ENCODE measurements around the gene KLHDC3. TPM values are rescaled to one million over a fixed set of nuclear protein-coding genes. Genes with fewer than 3 reads are reported as not detected.

Gene KLHDC3, protein sequence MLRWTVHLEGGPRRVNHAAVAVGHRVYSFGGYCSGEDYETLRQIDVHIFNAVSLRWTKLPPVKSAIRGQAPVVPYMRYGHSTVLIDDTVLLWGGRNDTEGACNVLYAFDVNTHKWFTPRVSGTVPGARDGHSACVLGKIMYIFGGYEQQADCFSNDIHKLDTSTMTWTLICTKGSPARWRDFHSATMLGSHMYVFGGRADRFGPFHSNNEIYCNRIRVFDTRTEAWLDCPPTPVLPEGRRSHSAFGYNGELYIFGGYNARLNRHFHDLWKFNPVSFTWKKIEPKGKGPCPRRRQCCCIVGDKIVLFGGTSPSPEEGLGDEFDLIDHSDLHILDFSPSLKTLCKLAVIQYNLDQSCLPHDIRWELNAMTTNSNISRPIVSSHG
- 54.5 and 72.2 TPM in 2 replicates for total RNA-seq
- polyA plus RNA-seq: 44.3 and 54.0 TPM in 2 replicates
- 54.7 and 66.3 TPM in 2 replicates for polyA plus RNA-seq (2012)
- 99.7 and 141 TPM in 2 replicates for polyA minus RNA-seq (ENCODE audit: low replicate concordance)

DNA sequence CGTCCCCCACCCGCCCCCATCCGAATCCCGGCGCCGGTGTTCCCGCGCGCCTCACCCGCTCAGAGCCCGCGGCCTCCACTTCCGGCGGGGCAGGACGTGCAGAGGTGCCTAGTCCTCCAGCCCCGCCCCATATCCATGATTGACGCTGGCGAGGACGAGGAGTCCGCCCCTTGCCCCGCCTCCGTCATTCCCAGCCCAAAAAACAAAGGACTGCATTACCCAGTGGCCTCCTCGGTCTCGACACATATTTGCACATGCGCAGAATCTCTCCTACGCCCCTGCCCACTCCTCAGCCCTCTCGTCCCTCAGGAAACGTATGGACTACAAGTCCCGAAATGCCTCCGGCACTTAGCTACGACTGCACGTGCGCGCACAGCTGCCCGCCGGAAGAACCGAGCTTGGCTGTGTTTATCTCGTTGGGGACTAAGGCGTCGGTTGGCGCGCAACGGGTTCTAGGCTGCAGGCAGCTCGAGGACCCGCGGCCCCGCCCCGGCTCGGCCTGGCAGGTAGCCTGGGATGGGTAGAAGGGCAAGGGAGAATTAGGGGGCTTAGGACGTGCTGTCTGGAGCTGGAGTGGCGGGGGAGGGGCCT is at the start of gene KLHDC3, which contains the start of gene MEA1:
Gene KLHDC3 (plus strand): TSS at position 407 of the 591 bp plus-strand sequence. CDS start 2,944 bp downstream, outside the sequence.
Gene MEA1 (minus strand): TSS at position 104 of the 591 bp plus-strand sequence. CDS start 133 bp downstream, outside the sequence.
- no peaks in the 10 kb centered on the region for H3K27me3 ChIP-seq (ENCODE audit: control insufficient read depth, insufficient read depth, low read length)
- peak within 1 kb of the TSS; percentile 78 for H3K9ac ChIP-seq (ENCODE audit: insufficient read depth, low read length)
- H4K20me1 ChIP-seq (ENCODE audit: control insufficient read depth, extremely low read depth, insufficient read depth, low read length): no peaks in the 10 kb centered on the region
- peak within 1 kb of the TSS; percentile 76 to 99 (median 90) for H3K4me3 ChIP-seq (replicated peaks in 1 of 4; ENCODE audit: control extremely low read depth in 1 of 4, insufficient read depth in 1 of 4, low read depth in 3 of 4, low read length in 4 of 4)
- H3K9me3 ChIP-seq (ENCODE audit: control insufficient read depth, insufficient read depth, low read depth, low read length): no peaks in the 10 kb centered on the region
- TF ChIP-seq EZH2 (IDR thresholded peaks at IDR 0.05; ENCODE audit: low read length, missing control alignments): no peak
- H2AFZ ChIP-seq (ENCODE audit: low read length): peak within 1 kb of the TSS; percentile 57
- H3K4me2 ChIP-seq (ENCODE audit: extremely low read depth, insufficient read depth, low read length): peak within 1 kb of the TSS; percentile 98
- H3K27ac ChIP-seq (ENCODE audit: insufficient read depth, low read length): peak within 1 kb of the TSS; percentile 77
- H3K4me1 ChIP-seq (ENCODE audit: control insufficient read depth, extremely low read depth, insufficient read depth, low read length): peaks cover 20% of the 10 kb centered on the region
- peak; percentile 99 to 100 for DNase-seq (ENCODE audit: low read depth in 2 of 2)
- peaks cover 47% of the 10 kb centered on the region for H3K79me2 ChIP-seq (ENCODE audit: control insufficient read depth, insufficient read depth, low read length)
- H3K36me3 ChIP-seq (ENCODE audit: control insufficient read depth, insufficient read depth, low read length): peaks cover 33% of the 10 kb centered on the region

DNA sequence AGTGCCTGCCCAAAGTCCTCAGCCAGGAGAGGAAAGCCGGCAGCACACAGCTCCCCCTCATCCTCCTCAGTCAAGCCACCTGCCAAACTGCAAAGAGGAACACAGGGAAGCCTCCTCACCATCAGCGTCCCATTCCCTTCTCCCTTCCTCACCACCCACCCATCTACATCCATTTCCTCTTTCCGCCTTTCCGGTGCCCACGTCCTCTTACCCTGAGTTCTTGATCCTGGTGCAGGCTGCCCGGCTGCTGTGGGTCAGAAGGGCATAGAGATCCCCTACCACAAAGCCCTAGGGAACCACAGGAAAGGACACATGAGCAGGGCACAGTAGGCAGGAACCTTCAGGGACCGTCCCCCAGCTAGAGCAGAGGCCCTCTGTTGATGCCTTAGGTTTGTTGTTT is 47.5 kb upstream of the KLHDC3 start:
- Histone ChIP-seq H3K9me3 (ENCODE audit: control insufficient read depth, insufficient read depth, low read depth, low read length) (no peaks in the 10 kb centered on the region), H3K4me3 (replicated peaks in 1 of 4; ENCODE audit: control extremely low read depth in 1 of 4, insufficient read depth in 1 of 4, low read depth in 3 of 4, low read length in 4 of 4) (no peak overlapping the region), H3K27ac (ENCODE audit: insufficient read depth, low read length) (no peak overlapping the region), H3K4me2 (ENCODE audit: extremely low read depth, insufficient read depth, low read length) (no peak overlapping the region), H3K79me2 (ENCODE audit: control insufficient read depth, insufficient read depth, low read length) (no peaks in the 10 kb centered on the region), H3K4me1 (ENCODE audit: control insufficient read depth, extremely low read depth, insufficient read depth, low read length) (no peaks in the 10 kb centered on the region), H2AFZ (ENCODE audit: low read length) (no peak overlapping the region), H4K20me1 (ENCODE audit: control insufficient read depth, extremely low read depth, insufficient read depth, low read length) (no peaks in the 10 kb centered on the region), H3K36me3 (ENCODE audit: control insufficient read depth, insufficient read depth, low read length) (peaks cover 9% of the 10 kb centered on the region), H3K27me3 (ENCODE audit: control insufficient read depth, insufficient read depth, low read length) (no peaks in the 10 kb centered on the region), H3K9ac (ENCODE audit: insufficient read depth, low read length) (no peak overlapping the region)
- DNase-seq (ENCODE audit: low read depth in 2 of 2): no peak
- TF ChIP-seq CTCF (conservative IDR thresholded peaks at IDR 0.05 in 1 of 2, IDR thresholded peaks at IDR 0.05 in 1 of 2; ENCODE audit: low read depth in 1 of 2, low read length in 2 of 2) (no peak), EZH2 (IDR thresholded peaks at IDR 0.05; ENCODE audit: low read length, missing control alignments) (no peak)

GRCh38 chr6:42967228-42967627 is 46.8 kb upstream of the KLHDC3 start:
- Histone ChIP-seq H3K9me3 (ENCODE audit: control insufficient read depth, insufficient read depth, low read depth, low read length) (no peaks in the 10 kb centered on the region), H3K27me3 (ENCODE audit: control insufficient read depth, insufficient read depth, low read length) (no peaks in the 10 kb centered on the region), H3K4me1 (ENCODE audit: control insufficient read depth, extremely low read depth, insufficient read depth, low read length) (no peaks in the 10 kb centered on the region), H3K36me3 (ENCODE audit: control insufficient read depth, insufficient read depth, low read length) (peaks cover 9% of the 10 kb centered on the region), H2AFZ (ENCODE audit: low read length) (no peak overlapping the region), H3K4me2 (ENCODE audit: extremely low read depth, insufficient read depth, low read length) (no peak overlapping the region), H3K79me2 (ENCODE audit: control insufficient read depth, insufficient read depth, low read length) (no peaks in the 10 kb centered on the region), H3K9ac (ENCODE audit: insufficient read depth, low read length) (no peak overlapping the region), H3K27ac (ENCODE audit: insufficient read depth, low read length) (no peak overlapping the region), H3K4me3 (replicated peaks in 1 of 4; ENCODE audit: control extremely low read depth in 1 of 4, insufficient read depth in 1 of 4, low read depth in 3 of 4, low read length in 4 of 4) (no peak overlapping the region), H4K20me1 (ENCODE audit: control insufficient read depth, extremely low read depth, insufficient read depth, low read length) (no peaks in the 10 kb centered on the region)
- TF ChIP-seq EZH2 (IDR thresholded peaks at IDR 0.05; ENCODE audit: low read length, missing control alignments): no peak
- TF ChIP-seq CTCF (conservative IDR thresholded peaks at IDR 0.05 in 1 of 2, IDR thresholded peaks at IDR 0.05 in 1 of 2; ENCODE audit: low read depth in 1 of 2, low read length in 2 of 2): no peak
- DNase-seq (ENCODE audit: low read depth in 2 of 2): no peak
